ENCODE data around the gene ZHX3. TPM values are rescaled to one million over a fixed set of nuclear protein-coding genes. Genes with fewer than 3 reads are reported as not detected.

The ZHX3 gene
- total and polyA plus RNA-seq, 2 donors (not counting 1 experiment from before 2014, with no cell fraction given) = 4.3 to 22.2 TPM

DNA sequence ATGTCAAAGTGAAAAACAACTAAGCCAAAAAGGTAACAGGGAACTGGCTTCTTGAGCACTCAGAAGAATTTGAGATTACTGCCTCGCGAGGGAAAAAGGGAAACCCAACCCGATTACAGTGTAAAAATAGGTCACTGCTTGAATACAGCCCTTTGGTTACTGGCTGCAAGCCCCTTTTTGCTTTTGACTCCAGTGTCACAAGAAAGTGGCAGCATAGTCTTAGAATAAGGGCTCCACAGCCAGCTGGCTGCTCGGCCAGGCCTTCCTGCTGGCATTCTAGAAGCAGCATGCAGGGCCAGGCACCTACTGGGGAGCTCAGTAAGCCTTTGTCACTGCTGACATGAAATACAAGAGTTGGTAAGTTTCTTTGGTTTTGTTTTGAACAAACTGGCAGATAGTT is 83.0 kb downstream of the ZHX3 start:
- 98% methylated on average over 4 of the region's 4 CpGs for WGBS (ENCODE audit: insufficient coverage)
- Mint-ChIP-seq H3K27ac (no peak overlapping the region), H3K9me3 (ENCODE audit: insufficient read depth) (no peaks in the 10 kb centered on the region), H3K27me3 (no peaks in the 10 kb centered on the region), H3K4me3 (no peak overlapping the region), H3K4me1 (peaks cover 26% of the 10 kb centered on the region)
- DNase-seq (no peak), ATAC-seq (ENCODE audit: low read depth) (no peak)
- H2AFZ ChIP-seq (ENCODE audit: insufficient read depth, low read depth, low read length, poor library complexity, severe bottlenecking) = no peak overlapping the region
- H3K27me3 ChIP-seq (replicated peaks in 1 of 4; ENCODE audit: control extremely low read depth in 1 of 4, control insufficient read depth in 3 of 4, insufficient read depth in 4 of 4, low read length in 3 of 4) = no peaks in the 10 kb centered on the region
- no peak for TF ChIP-seq EZH2 (IDR thresholded peaks at IDR 0.05; ENCODE audit: borderline replicate concordance, insufficient read depth, low read depth, low read length, poor library complexity, severe bottlenecking)
- TF ChIP-seq, protein P1, sequence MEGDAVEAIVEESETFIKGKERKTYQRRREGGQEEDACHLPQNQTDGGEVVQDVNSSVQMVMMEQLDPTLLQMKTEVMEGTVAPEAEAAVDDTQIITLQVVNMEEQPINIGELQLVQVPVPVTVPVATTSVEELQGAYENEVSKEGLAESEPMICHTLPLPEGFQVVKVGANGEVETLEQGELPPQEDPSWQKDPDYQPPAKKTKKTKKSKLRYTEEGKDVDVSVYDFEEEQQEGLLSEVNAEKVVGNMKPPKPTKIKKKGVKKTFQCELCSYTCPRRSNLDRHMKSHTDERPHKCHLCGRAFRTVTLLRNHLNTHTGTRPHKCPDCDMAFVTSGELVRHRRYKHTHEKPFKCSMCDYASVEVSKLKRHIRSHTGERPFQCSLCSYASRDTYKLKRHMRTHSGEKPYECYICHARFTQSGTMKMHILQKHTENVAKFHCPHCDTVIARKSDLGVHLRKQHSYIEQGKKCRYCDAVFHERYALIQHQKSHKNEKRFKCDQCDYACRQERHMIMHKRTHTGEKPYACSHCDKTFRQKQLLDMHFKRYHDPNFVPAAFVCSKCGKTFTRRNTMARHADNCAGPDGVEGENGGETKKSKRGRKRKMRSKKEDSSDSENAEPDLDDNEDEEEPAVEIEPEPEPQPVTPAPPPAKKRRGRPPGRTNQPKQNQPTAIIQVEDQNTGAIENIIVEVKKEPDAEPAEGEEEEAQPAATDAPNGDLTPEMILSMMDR (IDR thresholded peaks at IDR 0.05) = no peak
- no peak overlapping the region for H3K4me2 ChIP-seq (replicated peaks; ENCODE audit: low read depth, low read length, poor library complexity, severe bottlenecking)
- POLR2A ChIA-PET = interaction anchor here (0.6 kb wide), 1 partner anchor 104 kb away, joined by 5 read pairs; no protein-coding TSS in a partner anchor
- intact Hi-C loops (cut with micrococcal nuclease) = loop anchor here (5.0 kb wide), 1 partner anchor 267 kb away; no protein-coding TSS in a partner anchor
- no peak overlapping the region for H3K9ac ChIP-seq (ENCODE audit: low read length)
- H3K79me2 ChIP-seq (ENCODE audit: control insufficient read depth, insufficient read depth, low read length) = peaks cover 4% of the 10 kb centered on the region
- peaks cover 9 to 15% of the 10 kb centered on the region in 2 donors for H3K4me1 ChIP-seq (ENCODE audit: control insufficient read depth in 2 of 2, insufficient read depth in 2 of 2, low read length in 2 of 2)
- no peaks in the 10 kb centered on the region for H4K20me1 ChIP-seq (ENCODE audit: control insufficient read depth, insufficient read depth, low read length, poor library complexity, severe bottlenecking)
- H3K36me3 ChIP-seq (replicated peaks in 1 of 2; ENCODE audit: control extremely low read depth in 1 of 2, control insufficient read depth in 1 of 2, extremely low read depth in 1 of 2, insufficient read depth in 2 of 2, low read length in 1 of 2) = no peaks in the 10 kb centered on the region
- H3K9me3 ChIP-seq (ENCODE audit: control extremely low read depth in 1 of 3, control insufficient read depth in 2 of 3, insufficient read depth in 1 of 3, low read length in 2 of 3) = peaks cover 0 to 1% (median 0%) of the 10 kb centered on the region in 3 donors
- CTCF ChIA-PET = interaction anchor here (1.1 to 5.0 kb wide), 5 partner anchors 11 to 105 kb away, joined by 3 to 48 read pairs (median 14); no protein-coding TSS in a partner anchor
- H3K27ac ChIP-seq (ENCODE audit: low read length in 2 of 2) = no peak overlapping the region
- H3K4me3 ChIP-seq (ENCODE audit: control extremely low read depth in 1 of 5, extremely low read depth in 1 of 5, insufficient read depth in 1 of 5, low read depth in 2 of 5, low read length in 4 of 5) = no peak overlapping the region

DNA sequence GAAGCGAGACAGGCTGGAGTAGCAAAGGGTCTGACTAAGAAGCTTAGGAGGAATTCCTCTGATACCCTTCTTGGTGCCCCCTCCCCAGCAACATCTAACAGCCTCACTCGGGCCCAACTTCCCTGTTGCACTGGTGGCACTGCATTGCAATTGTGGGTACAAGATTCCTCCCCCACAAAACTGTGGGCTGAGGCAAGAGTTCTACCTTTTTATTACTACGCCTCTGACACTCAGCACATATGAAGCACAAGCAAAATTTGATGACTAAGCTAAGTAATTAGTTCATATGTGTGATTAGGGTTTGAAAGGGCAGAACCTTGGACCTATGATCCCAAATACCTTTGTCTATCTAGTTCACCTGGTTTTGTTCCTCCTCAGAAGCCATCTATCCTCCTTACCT is 83.5 kb downstream of the ZHX3 start:
- Histone ChIP-seq H3K79me2 (ENCODE audit: control insufficient read depth, insufficient read depth, low read length) (peaks cover 4% of the 10 kb centered on the region), H3K4me2 (replicated peaks; ENCODE audit: low read depth, low read length, poor library complexity, severe bottlenecking) (no peak overlapping the region), H3K36me3 (replicated peaks in 1 of 2; ENCODE audit: control extremely low read depth in 1 of 2, control insufficient read depth in 1 of 2, extremely low read depth in 1 of 2, insufficient read depth in 2 of 2, low read length in 1 of 2) (no peaks in the 10 kb centered on the region), H3K9ac (ENCODE audit: low read length) (no peak overlapping the region), H3K4me3 (ENCODE audit: control extremely low read depth in 1 of 5, extremely low read depth in 1 of 5, insufficient read depth in 1 of 5, low read depth in 2 of 5, low read length in 4 of 5) (no peak overlapping the region), H2AFZ (ENCODE audit: insufficient read depth, low read depth, low read length, poor library complexity, severe bottlenecking) (no peak overlapping the region), H4K20me1 (ENCODE audit: control insufficient read depth, insufficient read depth, low read length, poor library complexity, severe bottlenecking) (no peaks in the 10 kb centered on the region), H3K9me3 (ENCODE audit: control extremely low read depth in 1 of 3, control insufficient read depth in 2 of 3, insufficient read depth in 1 of 3, low read length in 2 of 3) (peaks cover 0 to 1% (median 0%) of the 10 kb centered on the region in 3 donors), H3K4me1 (ENCODE audit: control insufficient read depth in 2 of 2, insufficient read depth in 2 of 2, low read length in 2 of 2) (peaks cover 9 to 15% of the 10 kb centered on the region in 2 donors), H3K27me3 (replicated peaks in 1 of 4; ENCODE audit: control extremely low read depth in 1 of 4, control insufficient read depth in 3 of 4, insufficient read depth in 4 of 4, low read length in 3 of 4) (no peaks in the 10 kb centered on the region), H3K27ac (ENCODE audit: low read length in 2 of 2) (no peak overlapping the region)
- H3K4me3 Mint-ChIP-seq = no peak overlapping the region
- CTCF ChIA-PET = interaction anchor here (1.1 to 5.0 kb wide), 5 partner anchors 10 to 105 kb away, joined by 3 to 48 read pairs (median 14); no protein-coding TSS in a partner anchor
- H3K4me1 Mint-ChIP-seq = peaks cover 26% of the 10 kb centered on the region
- intact Hi-C loops (cut with micrococcal nuclease) = loop anchor here (5.0 kb wide), 1 partner anchor 267 kb away; no protein-coding TSS in a partner anchor
- 100% methylated on average over 2 of the region's 3 CpGs for WGBS (ENCODE audit: insufficient coverage)
- no peak for ATAC-seq (ENCODE audit: low read depth)
- H3K9me3 Mint-ChIP-seq (ENCODE audit: insufficient read depth) = no peaks in the 10 kb centered on the region
- no peak for DNase-seq
- no peaks in the 10 kb centered on the region for H3K27me3 Mint-ChIP-seq
- H3K27ac Mint-ChIP-seq = no peak overlapping the region
- TF ChIP-seq EZH2 (IDR thresholded peaks at IDR 0.05; ENCODE audit: borderline replicate concordance, insufficient read depth, low read depth, low read length, poor library complexity, severe bottlenecking) = no peak
- TF ChIP-seq, protein P1 (IDR thresholded peaks at IDR 0.05) = no peak
- POLR2A ChIA-PET = no interaction called here

Measured in B cell (primary cell).